IMR-90 (cell line): ENCODE data around the gene MYO9A. TPM values are rescaled to one million over a fixed set of nuclear protein-coding genes. Genes with fewer than 3 reads are reported as not detected.

Experiments used
- ATAC-seq: fragments of 200-7000 bp; cut with Tn5 transposase; 2 replicates; pipeline ENCODE4 v1.9.1; 2020; ENCODE audit warnings: low read depth, mild to moderate bottlenecking, moderate library complexity
- BruUV-seq: library from RNA; stranded (reverse); fragments of 400-500 nt; replicated peaks from 2 replicates; lab custom pipeline; 2021; lab: Mats Ljungman, UMichigan
- CTCF ChIA-PET: fragments of 300-600 bp; formaldehyde crosslinking; extraction: SDS; loops from one replicate; lab custom pipeline; 2021; ENCODE audit warnings: antibody characterized with exemption; lab: Yijun Ruan, JAX
- POLR2A ChIA-PET: fragments of 300-600 bp; sonication (Branson Sonifier 250); formaldehyde crosslinking; loops from one replicate; lab custom pipeline; 2022; ENCODE audit warnings: antibody characterized with exemption; ENCODE audit not compliant: unreplicated experiment; lab: Charles Lee
- DNase-seq: peaks from one replicate; pipeline ENCODE4 v3.0.0; 2013
- H2AFZ ChIP-seq: replicated peaks from 2 replicates; pipeline ENCODE3; 2013; ENCODE audit warnings: low read length, mild to moderate bottlenecking; ENCODE audit not compliant: poor library complexity
- H2AK5ac ChIP-seq: 2 replicates; pipeline ENCODE4 v1.6.1; 2013; ENCODE audit warnings: low read depth, low read length, inconsistent platforms
- H2AK9ac ChIP-seq: replicated peaks from 2 replicates; pipeline ENCODE3; 2013; ENCODE audit warnings: mild to moderate bottlenecking, low read depth, low read length, moderate library complexity; ENCODE audit not compliant: poor library complexity
- H2BK120ac ChIP-seq: 2 replicates; pipeline ENCODE4 v1.6.1; 2013; ENCODE audit warnings: low read depth, low read length, inconsistent platforms
- H2BK15ac ChIP-seq: 3 replicates; pipeline ENCODE4 v1.6.1; 2013; ENCODE audit warnings: low read depth, low read length, inconsistent platforms
- H2BK20ac ChIP-seq: 2 replicates; pipeline ENCODE4 v1.6.1; 2013; ENCODE audit warnings: low read depth, mild to moderate bottlenecking, inconsistent platforms, low read length, moderate library complexity
- H2BK5ac ChIP-seq: 2 replicates; pipeline ENCODE4 v1.6.1; 2013; ENCODE audit warnings: mild to moderate bottlenecking, low read depth, low read length, inconsistent platforms; ENCODE audit not compliant: poor library complexity, severe bottlenecking
- H3K14ac ChIP-seq: replicated peaks from 2 replicates; pipeline ENCODE4 v1.6.1; 2013; ENCODE audit warnings: low read depth, low read length, inconsistent platforms
- H3K18ac ChIP-seq: 2 replicates; pipeline ENCODE4 v1.6.1; 2013; ENCODE audit warnings: low read depth, low read length, control low read depth
- H3K23ac ChIP-seq: 2 replicates; pipeline ENCODE4 v1.6.1; 2013; ENCODE audit warnings: low read depth, low read length, inconsistent platforms
- H3K27ac ChIP-seq: 2 replicates; pipeline ENCODE4 v1.5.1; 2013; ENCODE audit warnings: mild to moderate bottlenecking, control low read depth, low read length; ENCODE audit not compliant: insufficient read depth
- H3K27me3 ChIP-seq: 2 replicates; pipeline ENCODE4 v1.6.1; 2013; ENCODE audit warnings: low read length; ENCODE audit not compliant: control insufficient read depth, insufficient read depth
- H3K36me3 ChIP-seq: 2 replicates; pipeline ENCODE4 v1.6.1; 2013; ENCODE audit warnings: low read length, mixed read lengths; ENCODE audit not compliant: control insufficient read depth, insufficient read depth
- H3K4ac ChIP-seq: 2 replicates; pipeline ENCODE4 v1.6.1; 2013; ENCODE audit warnings: low read depth, low read length, inconsistent platforms
- H3K4me1 ChIP-seq: 2 replicates; pipeline ENCODE4 v1.6.1; 2013; ENCODE audit warnings: low read length, mixed read lengths; ENCODE audit not compliant: control insufficient read depth, insufficient read depth
- H3K4me2 ChIP-seq: 2 replicates; pipeline ENCODE4 v1.6.1; 2013; ENCODE audit warnings: low read depth, mild to moderate bottlenecking, control low read depth, low read length, moderate library complexity
- H3K4me3 ChIP-seq: 2 replicates; pipeline ENCODE4 v1.5.1; 2013; ENCODE audit warnings: low read depth, mild to moderate bottlenecking, control low read depth, low read length, moderate library complexity; ENCODE audit not compliant: insufficient read depth
- H3K56ac ChIP-seq: 2 replicates; pipeline ENCODE4 v1.6.1; 2013; ENCODE audit warnings: low read length, inconsistent platforms; ENCODE audit not compliant: insufficient read depth; ENCODE audit errors: extremely low read depth
- H3K79me1 ChIP-seq, 2 experiments: 2 replicates each; pipeline ENCODE4 v1.6.1; 2013; ENCODE audit warnings: low read length in 2 of 2, inconsistent platforms in 1 of 2, low read depth in 1 of 2
- H3K9ac ChIP-seq: 2 replicates; pipeline ENCODE4 v1.6.1; 2013; ENCODE audit warnings: low read depth, low read length, control low read depth
- H3K9me1 ChIP-seq: 2 replicates; pipeline ENCODE4 v1.6.1; 2013; ENCODE audit warnings: low read length, inconsistent platforms; ENCODE audit not compliant: insufficient read depth
- H3K9me3 ChIP-seq: 2 replicates; pipeline ENCODE4 v1.6.1; 2013; ENCODE audit warnings: low read length; ENCODE audit not compliant: control insufficient read depth, insufficient read depth
- H4K20me1 ChIP-seq: 2 replicates; pipeline ENCODE4 v1.6.1; 2013; ENCODE audit warnings: low read length, inconsistent platforms; ENCODE audit not compliant: insufficient read depth
- H4K5ac ChIP-seq: 2 replicates; pipeline ENCODE4 v1.6.1; 2013; ENCODE audit warnings: mild to moderate bottlenecking, low read depth, low read length, control low read depth
- H4K8ac ChIP-seq, 2 experiments: 2 replicates each; pipeline ENCODE4 v1.6.1; 2013; ENCODE audit warnings: low read depth in 2 of 2, low read length in 2 of 2, control low read depth in 1 of 2, inconsistent platforms in 1 of 2
- H4K91ac ChIP-seq: 2 replicates; pipeline ENCODE4 v1.6.1; 2013; ENCODE audit warnings: low read depth, low read length, inconsistent platforms; ENCODE audit not compliant: insufficient read depth
- BHLHE40 ChIP-seq: fragments of 150-350 bp; IDR thresholded peaks from 2 replicates; pipeline ENCODE4 v1.6.1; 2016; ENCODE audit warnings: mild to moderate bottlenecking, low read depth, low read length
- CEBPB ChIP-seq: IDR thresholded peaks from 2 replicates; pipeline ENCODE4 v1.6.1; 2012; ENCODE audit warnings: low read depth, low read length, improper control_type of control experiment
- FOS ChIP-seq: fragments of 150-350 bp; IDR thresholded peaks from 2 replicates; pipeline ENCODE4 v1.6.1; 2016; ENCODE audit warnings: low read depth, low read length
- POLR2A ChIP-seq: IDR thresholded peaks from 2 replicates; pipeline ENCODE4 v1.6.1; 2012; ENCODE audit warnings: mild to moderate bottlenecking, low read depth, low read length
- RAD21 ChIP-seq: IDR thresholded peaks from 2 replicates; pipeline ENCODE4 v1.6.1; 2012; ENCODE audit warnings: low read length, improper control_type of control experiment
- RCOR1 ChIP-seq: IDR thresholded peaks from 2 replicates; pipeline ENCODE4 v1.6.1; 2012; ENCODE audit warnings: mild to moderate bottlenecking, low read length, improper control_type of control experiment; ENCODE audit not compliant: insufficient replicate concordance
- RFX5 ChIP-seq: IDR thresholded peaks from 2 replicates; pipeline ENCODE4 v1.8.0; 2012; ENCODE audit warnings: low read depth, mild to moderate bottlenecking, low read length, moderate library complexity
- SMC3 ChIP-seq: fragments of 150-350 bp; IDR thresholded peaks from 2 replicates; pipeline ENCODE4 v1.6.1; 2016; ENCODE audit warnings: low read depth, mild to moderate bottlenecking, antibody characterized with exemption, low read length, moderate library complexity
- WGBS, 2 experiments: methylation state at CpG; one replicate each; pipeline versions ENCODE4 v1.1.5 to v1.1.7; 2013; ENCODE audit warnings: missing lambda C conversion rate in 2 of 2; ENCODE audit not compliant: insufficient read length in 1 of 2; ENCODE audit errors: extremely low coverage in 2 of 2; 5-methylcytosine and 5-hydroxymethylcytosine counted together
- dilution Hi-C: fragments of 300-500 bp; cut with HindIII; formaldehyde crosslinking; loops from one replicate; pipeline ENCODE4 v1.14.3; 2018; ENCODE audit warnings: low sequenced_read_pairs; ENCODE audit not compliant: unreplicated experiment
- in situ Hi-C: fragments of 300-500 bp; cut with MboI; formaldehyde crosslinking; loops from 3 replicates; pipeline ENCODE4 v1.14.3; 2019; ENCODE audit warnings: low sequenced_read_pairs, inconsistent platforms, mixed read lengths
- intact Hi-C: fragments of 100-400 bp; cut with micrococcal nuclease; formaldehyde crosslinking; loops from 2 replicates; pipeline ENCODE4 v1.10.0; 2022
- polyA plus RNA-seq, 3 experiments: library from polyadenylated mRNA; depleted of rRNA; stranded (reverse); fragments of >200 nt; gene quantifications; 2 replicates each; pipeline ENCODE4 v1.2.3, GENCODE V29; 2012; ENCODE audit warnings: low replicate concordance in 1 of 3
- total RNA-seq: library from RNA; depleted of rRNA; stranded (reverse); fragments of >200 nt; gene quantifications from 2 replicates; pipeline ENCODE4 v1.2.3, GENCODE V29; 2012
- TF ChIP-seq, protein P1 (sequence below): conservative IDR thresholded peaks from 2 replicates; pipeline ENCODE4 v1.5.1; 2012; ENCODE audit warnings: mild to moderate bottlenecking, low read depth, low read length, improper control_type of control experiment
- TF ChIP-seq, protein P2 (sequence below): fragments of 150-350 bp; IDR thresholded peaks from 2 replicates; pipeline ENCODE4 v1.6.1; 2017; ENCODE audit warnings: mild to moderate bottlenecking, antibody characterized with exemption, low read length, low read depth
- TF ChIP-seq, protein P3 (sequence below): fragments of 150-350 bp; IDR thresholded peaks from 2 replicates; pipeline ENCODE4 v1.6.1; 2016; ENCODE audit warnings: low read depth, mild to moderate bottlenecking, low read length, moderate library complexity, borderline replicate concordance

MYO9A gene
- total and polyA plus RNA-seq, 2 of the 4 experiments (the other 2 are of a cell fraction), result 6.0 to 49.5 TPM

DNA sequence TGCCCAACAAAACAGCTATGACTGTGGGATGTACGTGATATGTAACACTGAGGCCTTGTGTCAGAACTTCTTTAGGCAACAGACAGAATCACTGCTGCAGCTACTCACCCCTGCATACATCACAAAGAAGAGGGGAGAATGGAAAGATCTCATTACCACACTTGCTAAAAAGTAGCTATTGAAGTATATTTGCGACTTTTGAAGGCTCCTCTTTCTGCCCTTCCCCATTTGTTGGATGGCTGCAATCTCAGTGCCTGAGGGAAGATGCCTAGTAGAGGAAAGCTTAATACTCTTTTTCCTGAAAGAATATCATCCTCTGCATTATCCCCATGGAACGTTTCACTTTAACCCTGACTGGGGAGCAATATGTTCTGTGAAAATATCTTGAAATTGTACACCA, 22.1 kb upstream of the MYO9A start:
- Histone ChIP-seq H2BK120ac (no peak overlapping the region), H3K79me1 (no peaks in the 10 kb centered on the region), H4K8ac (no peak overlapping the region), H4K20me1 (no peaks in the 10 kb centered on the region), H3K4me2 (no peak overlapping the region), H3K23ac (no peak overlapping the region), H2AK5ac (no peak overlapping the region), H3K9ac (no peak overlapping the region), H3K9me1 (no peaks in the 10 kb centered on the region), H3K56ac (no peak overlapping the region), H2BK5ac (no peak overlapping the region), H3K4me3 (no peak overlapping the region), H2AFZ (no peak overlapping the region), H3K27ac (no peak overlapping the region), H2BK15ac (no peak overlapping the region), H4K91ac (no peak overlapping the region), H3K9me3 (no peaks in the 10 kb centered on the region), H3K4me1 (peaks cover 4% of the 10 kb centered on the region), H3K27me3 (no peaks in the 10 kb centered on the region), H3K14ac (no peak overlapping the region), H3K18ac (no peak overlapping the region), H2BK20ac (no peak overlapping the region), H2AK9ac (no peak overlapping the region), H4K5ac (no peak overlapping the region), H3K4ac (no peak overlapping the region), H3K36me3 (0 out of 2 replicates have a peak, but pooled peaks cover 4% of the 10 kb centered on the region)
- POLR2A ChIA-PET, result no interaction called here
- DNase-seq, result no peak
- in situ Hi-C loops, result no loop called here
- no peak for ATAC-seq
- CTCF ChIA-PET, result interaction anchor here (0.9 kb wide), 1 partner anchor 289 kb away, joined by 3 read pairs; no protein-coding TSS in a partner anchor
- BruUV-seq, result no TSS peak
- intact Hi-C loops, result no loop called here
- dilution Hi-C loops, result no loop called here
- no CpG with 5 or more reads among the region's 3 CpGs for WGBS, 2 experiments
- TF ChIP-seq, protein P1, sequence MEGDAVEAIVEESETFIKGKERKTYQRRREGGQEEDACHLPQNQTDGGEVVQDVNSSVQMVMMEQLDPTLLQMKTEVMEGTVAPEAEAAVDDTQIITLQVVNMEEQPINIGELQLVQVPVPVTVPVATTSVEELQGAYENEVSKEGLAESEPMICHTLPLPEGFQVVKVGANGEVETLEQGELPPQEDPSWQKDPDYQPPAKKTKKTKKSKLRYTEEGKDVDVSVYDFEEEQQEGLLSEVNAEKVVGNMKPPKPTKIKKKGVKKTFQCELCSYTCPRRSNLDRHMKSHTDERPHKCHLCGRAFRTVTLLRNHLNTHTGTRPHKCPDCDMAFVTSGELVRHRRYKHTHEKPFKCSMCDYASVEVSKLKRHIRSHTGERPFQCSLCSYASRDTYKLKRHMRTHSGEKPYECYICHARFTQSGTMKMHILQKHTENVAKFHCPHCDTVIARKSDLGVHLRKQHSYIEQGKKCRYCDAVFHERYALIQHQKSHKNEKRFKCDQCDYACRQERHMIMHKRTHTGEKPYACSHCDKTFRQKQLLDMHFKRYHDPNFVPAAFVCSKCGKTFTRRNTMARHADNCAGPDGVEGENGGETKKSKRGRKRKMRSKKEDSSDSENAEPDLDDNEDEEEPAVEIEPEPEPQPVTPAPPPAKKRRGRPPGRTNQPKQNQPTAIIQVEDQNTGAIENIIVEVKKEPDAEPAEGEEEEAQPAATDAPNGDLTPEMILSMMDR, result no peak
- TF ChIP-seq, protein P2, sequence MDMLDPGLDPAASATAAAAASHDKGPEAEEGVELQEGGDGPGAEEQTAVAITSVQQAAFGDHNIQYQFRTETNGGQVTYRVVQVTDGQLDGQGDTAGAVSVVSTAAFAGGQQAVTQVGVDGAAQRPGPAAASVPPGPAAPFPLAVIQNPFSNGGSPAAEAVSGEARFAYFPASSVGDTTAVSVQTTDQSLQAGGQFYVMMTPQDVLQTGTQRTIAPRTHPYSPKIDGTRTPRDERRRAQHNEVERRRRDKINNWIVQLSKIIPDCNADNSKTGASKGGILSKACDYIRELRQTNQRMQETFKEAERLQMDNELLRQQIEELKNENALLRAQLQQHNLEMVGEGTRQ, result no peak
- TF ChIP-seq, protein P3, sequence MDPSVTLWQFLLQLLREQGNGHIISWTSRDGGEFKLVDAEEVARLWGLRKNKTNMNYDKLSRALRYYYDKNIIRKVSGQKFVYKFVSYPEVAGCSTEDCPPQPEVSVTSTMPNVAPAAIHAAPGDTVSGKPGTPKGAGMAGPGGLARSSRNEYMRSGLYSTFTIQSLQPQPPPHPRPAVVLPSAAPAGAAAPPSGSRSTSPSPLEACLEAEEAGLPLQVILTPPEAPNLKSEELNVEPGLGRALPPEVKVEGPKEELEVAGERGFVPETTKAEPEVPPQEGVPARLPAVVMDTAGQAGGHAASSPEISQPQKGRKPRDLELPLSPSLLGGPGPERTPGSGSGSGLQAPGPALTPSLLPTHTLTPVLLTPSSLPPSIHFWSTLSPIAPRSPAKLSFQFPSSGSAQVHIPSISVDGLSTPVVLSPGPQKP, result no peak
- TF ChIP-seq RAD21 (no peak), BHLHE40 (no peak), SMC3 (no peak), RFX5 (no peak), POLR2A (no peak), FOS (no peak), RCOR1 (no peak), CEBPB (no peak)
